Sigmoid colon (tissue), 7 donors: ENCODE results near the gene CREB1. TPM values are rescaled to one million over a fixed set of nuclear protein-coding genes. Genes with fewer than 3 reads are reported as not detected.

Experiments used
- DNase-seq: peaks from one replicate; pipeline ENCODE4 v3.0.0-alpha.2; 2019
- H3K27ac ChIP-seq, 4 donors: fragments of 200-600 bp; sonication (generic); one replicate each; pipeline ENCODE4 v1.5.1; 2016 to 2019; ENCODE audit warnings: mild to moderate bottlenecking in 1 of 4
- H3K27me3 ChIP-seq, 3 donors: fragments of 200-600 bp; sonication (generic); one replicate each; pipeline ENCODE4 v1.5.1; 2019; ENCODE audit warnings: mild to moderate bottlenecking in 1 of 3
- H3K36me3 ChIP-seq, 4 donors: fragments of 200-600 bp; sonication (generic); one replicate each; pipeline ENCODE4 v1.5.1; 2016 to 2019
- H3K4me1 ChIP-seq, 4 donors: fragments of 200-600 bp; sonication (generic); one replicate each; pipeline ENCODE4 v1.5.1; 2017 to 2019
- H3K4me3 ChIP-seq, 4 donors: fragments of 200-600 bp; sonication (generic); one replicate each; pipeline ENCODE4 v1.5.1; 2017 to 2019; ENCODE audit warnings: mild to moderate bottlenecking in 2 of 4, moderate library complexity in 1 of 4
- H3K9me3 ChIP-seq, 4 donors: fragments of 200-600 bp in 3 of 4; sonication (generic) in 3 of 4; one replicate each; pipeline versions ENCODE4 v1.5.1 to v1.6.1; 2013 to 2019
- CTCF ChIP-seq, 4 experiments: fragments of 450-650 bp in 3 of 4; fragments of 200-600 bp in 1 of 4; IDR thresholded peaks; one replicate each; pipeline ENCODE4 v1.5.1; 2016 to 2019; ENCODE audit warnings: antibody characterized with exemption in 4 of 4, mild to moderate bottlenecking in 3 of 4, moderate library complexity in 2 of 4
- EP300 ChIP-seq, 4 donors: sonication (generic); formaldehyde crosslinking; IDR thresholded peaks; one replicate each; pipeline ENCODE4 v1.6.1; 2017; ENCODE audit warnings: antibody characterized with exemption in 4 of 4
- POLR2A ChIP-seq, 2 donors: fragments of 450-650 bp; IDR thresholded peaks; one replicate each; pipeline ENCODE4 v1.6.1; 2016; ENCODE audit warnings: antibody characterized with exemption in 2 of 2, mild to moderate bottlenecking in 2 of 2, moderate library complexity in 2 of 2
- POLR2AphosphoS5 ChIP-seq, 4 donors: sonication (generic); formaldehyde crosslinking; IDR thresholded peaks; one replicate each; pipeline ENCODE4 v1.6.1; 2017; ENCODE audit warnings: antibody characterized with exemption in 4 of 4
- WGBS, 2 donors: extraction: QIAGEN DNeasy Blood & Tissue Kit; methylation state at CpG; one replicate each; pipeline ENCODE4 v1.1.7; 2013; 5-methylcytosine and 5-hydroxymethylcytosine counted together
- intact Hi-C: fragments of 100-400 bp; cut with DNase I; formaldehyde crosslinking; loops from one replicate; pipeline ENCODE4 v1.15.1; 2023
- polyA plus RNA-seq, 3 donors: library from polyadenylated mRNA; stranded (reverse); fragments of 200-250 nt; gene quantifications; one replicate each; pipeline ENCODE4 v1.2.3, GENCODE V29; 2013
- total RNA-seq, 4 donors: library from RNA; depleted of rRNA; stranded (reverse); fragments of >200 nt; gene quantifications; one replicate each; pipeline ENCODE4 v1.1.0, GENCODE V29; 2016
- donor health status: healthy with polysubstance abuse.
- donor health status: Bipolar disorder and iron deficiency.
- donor health status: healthy.

Gene CREB1
- total and polyA plus RNA-seq, 7 donors, result 7.2 to 52.0 (median 31.3) TPM

- H3K27me3 ChIP-seq, result no peaks in the 10 kb centered on the region
- H3K36me3 ChIP-seq, result no peaks in the 10 kb centered on the region
- H3K4me3 ChIP-seq, result no peak overlapping the region
- no peak overlapping the region for H3K27ac ChIP-seq
- no peak for TF ChIP-seq POLR2AphosphoS5 (IDR thresholded peaks at IDR 0.05)
- no peak for TF ChIP-seq POLR2A (IDR thresholded peaks at IDR 0.05)
- TF ChIP-seq CTCF (IDR thresholded peaks at IDR 0.05), result no peak
- no peak for TF ChIP-seq EP300 (IDR thresholded peaks at IDR 0.05)
- DNase-seq, result no peak
- H3K9me3 ChIP-seq, result no peaks in the 10 kb centered on the region
- WGBS, 2 donors, result 85 to 91% methylated on average over 1 of the region's 1 CpG
- intact Hi-C loops, result no loop called here
- H3K4me1 ChIP-seq, result no peaks in the 10 kb centered on the region
Observed at GRCh38 chr2:207523005-207523404, 6.8 kb upstream of the CREB1 start.

- intact Hi-C loops, result loop anchor here (5.0 kb wide), 2 partner anchors 358 to 507 kb away; partner anchors contain the start of gene KLF7
- H3K27ac ChIP-seq, result no peak overlapping the region
- H3K36me3 ChIP-seq, result no peaks in the 10 kb centered on the region
- TF ChIP-seq EP300 (IDR thresholded peaks at IDR 0.05) (no peak), POLR2AphosphoS5 (IDR thresholded peaks at IDR 0.05) (no peak), POLR2A (IDR thresholded peaks at IDR 0.05) (no peak), CTCF (IDR thresholded peaks at IDR 0.05) (no peak)
- 17 to 35% methylated on average over 1 of the region's 1 CpG for WGBS, 2 donors
- no peaks in the 10 kb centered on the region for H3K9me3 ChIP-seq
- DNase-seq, result no peak
- H3K27me3 ChIP-seq, result no peaks in the 10 kb centered on the region
- H3K4me3 ChIP-seq, result no peak overlapping the region
- H3K4me1 ChIP-seq, result peaks cover 0 to 11% (median 3%) of the 10 kb centered on the region in 4 donors
Observed at GRCh38 chr2:207525296-207525695, 4.5 kb upstream of the CREB1 start.

GRCh38 chr2:207528980-207529329 lies 807 bp upstream of the CREB1 start:
- peak overlapping the region; percentile 98 to 100 (median 98) for H3K27ac ChIP-seq
- TF ChIP-seq CTCF (IDR thresholded peaks at IDR 0.05) (peak in 2 of 4 experiments; percentile 18 to 21), POLR2A (IDR thresholded peaks at IDR 0.05) (no peak)
- H3K9me3 ChIP-seq, result no peaks in the 10 kb centered on the region
- 1% methylated on average over 17 of the region's 17 CpGs for WGBS, 2 donors
- no peaks in the 10 kb centered on the region for H3K36me3 ChIP-seq
- H3K4me1 ChIP-seq, result peaks cover 0 to 41% (median 32%) of the 10 kb centered on the region in 4 donors
- H3K27me3 ChIP-seq, result no peaks in the 10 kb centered on the region
- intact Hi-C loops, result loop anchor here (1.0 to 5.0 kb wide), 4 partner anchors 96 to 764 kb away; partner anchors contain the start of genes FASTKD2, KLF7, MDH1B and METTL21A
- DNase-seq, result peak; percentile 82
- H3K4me3 ChIP-seq, result peak overlapping the region; percentile 80 to 94 (median 90)

- H3K36me3 ChIP-seq, result no peaks in the 10 kb centered on the region
- peak overlapping the region; percentile 80 to 94 (median 90) for H3K4me3 ChIP-seq
- 0% methylated on average over 93 of the region's 93 CpGs for WGBS, 2 donors
- intact Hi-C loops, result loop anchor here (5.0 to 10.0 kb wide), 2 partner anchors 182 to 734 kb away; partner anchors contain the start of genes CCNYL1 and PIKFYVE
- no peaks in the 10 kb centered on the region for H3K9me3 ChIP-seq
- no peaks in the 10 kb centered on the region for H3K27me3 ChIP-seq
- no peak for TF ChIP-seq EP300 (IDR thresholded peaks at IDR 0.05)
- peak; percentile 56 to 90 (median 68) for TF ChIP-seq POLR2AphosphoS5 (IDR thresholded peaks at IDR 0.05)
- no peak for TF ChIP-seq CTCF (IDR thresholded peaks at IDR 0.05)
- TF ChIP-seq POLR2A (IDR thresholded peaks at IDR 0.05), result peak; percentile 9 to 90
- peaks cover 0 to 54% (median 47%) of the 10 kb centered on the region in 4 donors for H3K4me1 ChIP-seq
- DNase-seq, result peak; percentile 77
- peak overlapping the region; percentile 98 to 100 (median 98) for H3K27ac ChIP-seq
Observed at GRCh38 chr2:207530160-207531031, 634 bp downstream of the CREB1 start.
